HG02973 (cell line): ENCODE measurements around the gene TMEM161B.
"Not testable (repeated sequence)": the region's sequence is repeated elsewhere in the genome, so short reads cannot be mapped to it uniquely, and the experiment has no call there.

Source experiments
- ATAC-seq: cut with Tn5 transposase; IDR thresholded peaks from one replicate; pipeline ENCODE4 v1.9.1; 2021; ENCODE audit warnings: moderate library complexity; ENCODE audit not compliant: unreplicated experiment

The TMEM161B gene

GRCh38 chr5:88188458-88189132 lies 80.0 kb downstream of the TMEM161B start:
- no peak for ATAC-seq

- no peak for ATAC-seq
Observed at GRCh38 chr5:88183255-88183654, 85.4 kb downstream of the TMEM161B start.

- not testable (repeated sequence) for ATAC-seq
Observed at GRCh38 chr5:88177486-88177885, 91.2 kb downstream of the TMEM161B start.

- ATAC-seq = no peak
Observed at GRCh38 chr5:88172847-88173758, 95.5 kb downstream of the TMEM161B start.

GRCh38 chr5:88159591-88159990 lies 109.1 kb downstream of the TMEM161B start:
- ATAC-seq = no peak

GRCh38 chr5:88158056-88158455 lies 110.6 kb downstream of the TMEM161B start:
- ATAC-seq = no peak

- ATAC-seq = no peak
Observed at GRCh38 chr5:88154891-88155290, 113.8 kb downstream of the TMEM161B start.

GRCh38 chr5:88150747-88151146 lies 117.9 kb downstream of the TMEM161B start:
- no peak for ATAC-seq

- no peak for ATAC-seq
Observed at GRCh38 chr5:88145611-88146467, 122.8 kb downstream of the TMEM161B start.

GRCh38 chr5:88145221-88145610 lies 123.4 kb downstream of the TMEM161B start:
- no peak for ATAC-seq
